HEK293 (cell line): ENCODE data around the gene ARID5A.

Source experiments
- IKZF3 ChIP-seq: fragments of 450-650 bp; IDR thresholded peaks from 2 replicates; pipeline ENCODE4 v1.5.0; 2018; ENCODE audit warnings: missing biosample characterization, mild to moderate bottlenecking, missing genetic modification characterization, moderate library complexity
- KLF10 ChIP-seq: fragments of 450-650 bp; IDR thresholded peaks from 2 replicates; pipeline ENCODE4 v1.5.1; 2018; ENCODE audit warnings: missing biosample characterization, mild to moderate bottlenecking, missing genetic modification characterization
- ZNF2 ChIP-seq: fragments of 450-650 bp; formaldehyde crosslinking; IDR thresholded peaks from 2 replicates; pipeline ENCODE4 v1.5.1; 2016; ENCODE audit warnings: missing biosample characterization, missing genetic modification characterization
- ZNF677 ChIP-seq: fragments of 450-650 bp; IDR thresholded peaks from 2 replicates; pipeline ENCODE4 v1.5.0; 2018; ENCODE audit warnings: missing biosample characterization, mild to moderate bottlenecking, missing genetic modification characterization, moderate library complexity
- TF ChIP-seq, protein P1 (sequence below): fragments of 450-650 bp; formaldehyde crosslinking; IDR thresholded peaks from 2 replicates; pipeline ENCODE4 v1.5.1; 2016; ENCODE audit warnings: missing biosample characterization, missing genetic modification characterization

DNA sequence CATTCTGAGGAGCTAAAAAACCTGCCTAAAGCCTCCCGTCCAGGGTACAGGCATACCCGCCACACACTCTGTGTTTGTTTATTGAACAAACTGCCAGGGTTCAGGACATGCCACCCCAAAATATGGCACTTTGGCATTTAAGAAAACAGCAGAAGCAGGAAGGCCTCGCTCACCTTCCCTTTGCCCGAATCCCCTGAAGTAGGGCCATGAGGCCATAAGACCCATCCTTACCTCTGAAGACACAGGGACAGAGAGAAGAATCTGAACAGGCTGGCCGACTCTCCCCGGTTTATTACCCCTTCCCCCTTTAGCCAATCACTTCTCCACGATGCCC is 29.7 kb upstream of the ARID5A start:
- no peak for TF ChIP-seq KLF10
- TF ChIP-seq, protein P1, sequence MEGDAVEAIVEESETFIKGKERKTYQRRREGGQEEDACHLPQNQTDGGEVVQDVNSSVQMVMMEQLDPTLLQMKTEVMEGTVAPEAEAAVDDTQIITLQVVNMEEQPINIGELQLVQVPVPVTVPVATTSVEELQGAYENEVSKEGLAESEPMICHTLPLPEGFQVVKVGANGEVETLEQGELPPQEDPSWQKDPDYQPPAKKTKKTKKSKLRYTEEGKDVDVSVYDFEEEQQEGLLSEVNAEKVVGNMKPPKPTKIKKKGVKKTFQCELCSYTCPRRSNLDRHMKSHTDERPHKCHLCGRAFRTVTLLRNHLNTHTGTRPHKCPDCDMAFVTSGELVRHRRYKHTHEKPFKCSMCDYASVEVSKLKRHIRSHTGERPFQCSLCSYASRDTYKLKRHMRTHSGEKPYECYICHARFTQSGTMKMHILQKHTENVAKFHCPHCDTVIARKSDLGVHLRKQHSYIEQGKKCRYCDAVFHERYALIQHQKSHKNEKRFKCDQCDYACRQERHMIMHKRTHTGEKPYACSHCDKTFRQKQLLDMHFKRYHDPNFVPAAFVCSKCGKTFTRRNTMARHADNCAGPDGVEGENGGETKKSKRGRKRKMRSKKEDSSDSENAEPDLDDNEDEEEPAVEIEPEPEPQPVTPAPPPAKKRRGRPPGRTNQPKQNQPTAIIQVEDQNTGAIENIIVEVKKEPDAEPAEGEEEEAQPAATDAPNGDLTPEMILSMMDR, result no peak
- no peak for TF ChIP-seq ZNF2 (tag by site-specific recombination)
- no peak for TF ChIP-seq ZNF677
- TF ChIP-seq IKZF3 (tag by site-specific recombination), result no peak
